Lower leg skin (tissue), 4 donors: Measurements from ENCODE around the gene SLC9A5. TPM values are rescaled to one million over a fixed set of nuclear protein-coding genes. Genes with fewer than 3 reads are reported as not detected.

Experiments used
- DNase-seq, 2 donors: peaks; one replicate each; pipeline ENCODE4 v3.0.0-alpha.2; 2019; ENCODE audit warnings: low spot score in 2 of 2
- H3K4me3 ChIP-seq: fragments of 200-600 bp; sonication (generic); 2 replicates; pipeline ENCODE4 v1.5.1; 2017; ENCODE audit warnings: mild to moderate bottlenecking, low read depth; ENCODE audit not compliant: poor library complexity, severe bottlenecking
- POLR2A ChIP-seq, 2 donors: fragments of 450-650 bp; IDR thresholded peaks; one replicate each; pipeline ENCODE4 v1.6.1; 2016 to 2017; ENCODE audit warnings: antibody characterized with exemption in 2 of 2, mild to moderate bottlenecking in 1 of 2, moderate library complexity in 1 of 2
- WGBS, 2 donors: methylation state at CpG; one replicate each; pipeline ENCODE4 v1.1.5; 2018; 5-methylcytosine and 5-hydroxymethylcytosine counted together
- intact Hi-C: fragments of 100-400 bp; cut with DNase I; formaldehyde crosslinking; loops from one replicate; pipeline ENCODE4 v1.15.0; 2023; ENCODE audit warnings: low total_unique reads
- total RNA-seq, 4 donors: library from RNA; depleted of rRNA; stranded (reverse); fragments of >200 nt; gene quantifications; one replicate each; pipeline ENCODE4 v1.1.0, GENCODE V29; 2016
- TF ChIP-seq, protein P1 (sequence below), 3 donors: fragments of 450-650 bp; IDR thresholded peaks; one replicate each; pipeline ENCODE4 v1.5.1; 2016; ENCODE audit warnings: antibody characterized with exemption in 3 of 3, mild to moderate bottlenecking in 3 of 3, moderate library complexity in 2 of 3

SLC9A5 gene
- total RNA-seq, 4 donors from 2014 or later = 0.04 to 0.83 (median 0.64) TPM

DNA sequence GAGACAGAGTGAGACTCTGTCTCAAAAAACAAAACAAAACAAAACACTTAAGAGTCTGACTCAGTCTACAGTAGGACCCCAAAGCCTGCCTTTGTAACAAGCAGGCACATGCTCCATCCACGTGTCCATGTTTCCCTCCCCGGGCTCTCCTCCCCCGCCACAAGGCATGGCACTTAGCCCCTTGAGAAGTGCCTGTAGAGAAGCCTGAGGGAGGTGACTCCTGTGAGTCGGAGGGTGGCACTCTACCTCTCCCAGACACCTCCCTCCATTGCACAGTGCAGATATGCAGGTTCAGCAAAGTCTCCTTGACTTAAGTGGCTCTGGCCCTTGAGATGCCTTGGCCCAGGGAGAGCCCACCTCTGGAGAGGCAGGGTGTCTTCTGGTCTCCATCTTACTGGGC is 8.3 kb upstream of the SLC9A5 start:
- WGBS, 2 donors = 54 to 56% methylated on average over 4 of the region's 4 CpGs
- H3K4me3 ChIP-seq = no peak overlapping the region
- DNase-seq = no peak
- no peak for TF ChIP-seq POLR2A (IDR thresholded peaks at IDR 0.05)
- intact Hi-C loops = no loop called here

DNA sequence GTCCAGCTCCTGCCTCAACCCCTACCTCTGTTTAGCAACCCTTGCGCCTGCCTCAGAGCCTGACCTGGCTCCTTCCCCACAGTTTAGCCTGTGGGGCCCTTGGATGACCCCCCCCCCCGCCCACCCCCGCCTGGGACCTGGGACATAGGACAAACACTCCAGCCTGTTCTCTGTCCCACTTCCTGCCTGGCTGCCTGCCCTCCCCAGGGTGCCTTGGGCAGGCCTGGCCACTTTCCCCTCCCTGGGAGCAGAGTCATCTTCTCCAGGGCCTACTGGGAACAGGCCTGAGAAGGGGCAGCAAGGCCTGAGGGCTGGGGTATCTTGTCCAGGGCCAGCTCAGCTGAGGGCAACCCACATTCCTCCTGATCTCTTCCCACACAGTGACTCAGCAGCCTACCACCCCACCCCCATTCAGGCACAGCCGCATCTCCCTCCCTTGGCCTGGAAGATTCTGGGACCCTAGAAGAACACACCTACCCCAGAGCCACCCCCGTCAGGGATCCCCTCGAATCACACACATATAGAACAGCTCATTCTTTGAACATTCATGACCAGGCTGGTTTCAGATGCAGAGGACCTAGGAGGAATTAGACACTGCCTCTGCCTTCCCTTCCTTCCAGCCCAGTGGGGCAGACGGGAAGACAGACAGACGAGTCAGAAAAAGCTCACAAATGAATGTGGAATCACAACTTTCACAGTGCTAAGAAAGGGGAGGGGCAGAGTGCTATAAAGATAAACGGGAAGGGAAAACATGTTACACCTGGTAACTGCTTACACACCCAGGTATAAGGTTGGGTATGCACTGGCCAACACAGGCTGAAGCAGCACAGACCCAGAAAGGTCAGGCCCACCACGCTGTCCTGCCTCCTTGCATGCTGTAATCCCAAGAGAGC is 7.5 kb upstream of the SLC9A5 start:
- no peak overlapping the region for H3K4me3 ChIP-seq
- WGBS, 2 donors = 50 to 62% methylated on average over 9 to 10 of the region's 10 CpGs
- DNase-seq = no peak
- intact Hi-C loops = no loop called here
- TF ChIP-seq, protein P1, sequence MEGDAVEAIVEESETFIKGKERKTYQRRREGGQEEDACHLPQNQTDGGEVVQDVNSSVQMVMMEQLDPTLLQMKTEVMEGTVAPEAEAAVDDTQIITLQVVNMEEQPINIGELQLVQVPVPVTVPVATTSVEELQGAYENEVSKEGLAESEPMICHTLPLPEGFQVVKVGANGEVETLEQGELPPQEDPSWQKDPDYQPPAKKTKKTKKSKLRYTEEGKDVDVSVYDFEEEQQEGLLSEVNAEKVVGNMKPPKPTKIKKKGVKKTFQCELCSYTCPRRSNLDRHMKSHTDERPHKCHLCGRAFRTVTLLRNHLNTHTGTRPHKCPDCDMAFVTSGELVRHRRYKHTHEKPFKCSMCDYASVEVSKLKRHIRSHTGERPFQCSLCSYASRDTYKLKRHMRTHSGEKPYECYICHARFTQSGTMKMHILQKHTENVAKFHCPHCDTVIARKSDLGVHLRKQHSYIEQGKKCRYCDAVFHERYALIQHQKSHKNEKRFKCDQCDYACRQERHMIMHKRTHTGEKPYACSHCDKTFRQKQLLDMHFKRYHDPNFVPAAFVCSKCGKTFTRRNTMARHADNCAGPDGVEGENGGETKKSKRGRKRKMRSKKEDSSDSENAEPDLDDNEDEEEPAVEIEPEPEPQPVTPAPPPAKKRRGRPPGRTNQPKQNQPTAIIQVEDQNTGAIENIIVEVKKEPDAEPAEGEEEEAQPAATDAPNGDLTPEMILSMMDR (IDR thresholded peaks at IDR 0.05) = no peak
- TF ChIP-seq POLR2A (IDR thresholded peaks at IDR 0.05) = no peak

DNA sequence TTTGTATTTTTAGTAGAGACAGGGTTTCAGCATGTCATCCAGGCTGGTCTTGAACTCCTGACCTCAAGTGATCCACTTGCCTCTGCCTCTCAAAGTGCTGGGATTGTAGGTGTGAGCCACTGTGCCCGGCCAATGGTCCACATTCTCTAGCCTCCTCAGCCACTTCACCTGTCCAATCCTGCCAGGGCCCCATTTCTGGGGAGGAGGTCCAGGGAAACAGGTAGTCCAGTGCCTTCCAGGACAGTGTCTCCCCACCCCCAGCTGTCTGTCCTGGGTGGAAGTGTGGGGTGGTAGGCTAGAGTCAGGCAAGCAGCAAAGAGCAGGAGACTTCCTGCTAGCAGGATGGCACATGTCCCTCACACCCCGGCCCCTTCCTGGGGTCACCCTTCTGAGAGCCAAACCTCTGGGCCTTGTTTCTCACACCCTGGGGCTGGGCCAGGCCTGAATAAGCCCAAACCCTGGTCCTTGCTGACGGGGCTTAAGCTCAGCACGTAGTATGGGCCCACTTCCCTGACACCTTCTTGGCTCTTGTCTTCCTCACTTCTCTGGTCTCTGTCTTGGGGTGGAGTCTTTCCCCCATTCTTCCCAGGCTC is 6.5 kb upstream of the SLC9A5 start:
- WGBS, 2 donors = 83 to 84% methylated on average over 4 of the region's 4 CpGs

DNA sequence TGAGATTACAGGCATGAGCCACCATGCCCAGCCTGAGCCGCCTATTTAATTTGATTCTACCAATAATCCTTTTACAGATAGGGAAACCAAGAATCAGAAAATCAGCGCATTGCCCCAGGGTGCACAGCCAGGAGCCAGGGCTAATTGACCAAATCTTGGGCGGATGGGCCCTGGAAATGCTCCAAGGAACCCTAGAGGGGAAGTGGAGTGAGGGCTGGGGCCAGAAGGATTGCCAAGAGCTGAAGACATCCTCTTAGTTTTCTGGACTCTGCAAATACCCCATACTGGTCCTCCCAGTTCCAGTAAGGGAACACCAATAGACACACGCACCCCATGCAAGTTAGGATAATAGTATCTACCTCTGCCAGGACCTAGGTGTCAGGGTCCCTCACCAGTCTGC is 5.3 kb upstream of the SLC9A5 start:
- H3K4me3 ChIP-seq = no peak overlapping the region
- TF ChIP-seq, protein P1 (IDR thresholded peaks at IDR 0.05) = no peak
- no peak for TF ChIP-seq POLR2A (IDR thresholded peaks at IDR 0.05)
- intact Hi-C loops = no loop called here
- DNase-seq = no peak
- WGBS, 2 donors = 72 to 75% methylated on average over 4 of the region's 4 CpGs

More for the DNA sequence above, 6.5 kb upstream of the SLC9A5 start:
- DNase-seq = no peak
- intact Hi-C loops = no loop called here
- TF ChIP-seq, protein P1 (IDR thresholded peaks at IDR 0.05) = no peak
- no peak overlapping the region for H3K4me3 ChIP-seq

DNA sequence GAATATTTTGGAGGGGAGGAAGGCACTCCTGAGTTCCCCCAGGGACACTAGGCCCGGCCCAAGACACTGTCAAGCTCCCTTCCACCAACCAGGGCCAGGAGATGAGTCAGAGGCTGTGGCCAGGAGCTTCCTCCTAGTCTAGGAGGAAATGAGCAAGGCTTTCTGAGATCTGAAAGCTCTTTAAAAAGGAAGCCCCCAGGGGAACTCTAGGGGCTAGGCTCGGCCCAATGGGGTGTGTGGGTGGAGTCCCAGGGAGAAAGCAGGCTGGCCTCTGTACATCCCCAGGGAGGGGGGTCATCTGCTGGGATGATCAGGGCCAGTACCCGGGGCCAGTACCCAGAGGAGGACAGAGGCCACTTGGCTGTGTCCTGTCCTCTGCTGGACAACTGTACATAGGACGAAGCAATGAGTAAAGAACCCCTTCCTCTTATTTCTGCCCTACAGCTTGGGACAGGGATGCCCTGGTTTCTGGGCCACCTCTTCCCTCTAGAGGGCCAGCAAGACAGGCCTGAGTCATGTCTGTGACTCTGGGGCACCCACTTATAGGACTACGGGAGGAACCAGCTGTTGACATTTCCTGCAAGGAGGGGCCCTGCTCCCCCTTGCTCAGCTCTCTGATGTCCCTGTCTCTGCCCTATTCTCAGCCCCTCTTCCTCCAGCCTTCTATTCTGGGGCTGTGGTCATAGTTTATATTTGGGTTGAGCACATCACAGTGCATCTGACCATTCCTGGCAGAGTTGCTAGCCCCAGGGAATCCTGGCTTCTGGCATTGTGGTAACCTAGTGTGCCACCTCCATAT is 4.2 kb upstream of the SLC9A5 start:
- DNase-seq = peak; percentile 68 to 93
- WGBS, 2 donors = 16 to 30% methylated on average over 4 to 5 of the region's 5 CpGs
- intact Hi-C loops = no loop called here
- TF ChIP-seq POLR2A (IDR thresholded peaks at IDR 0.05) = no peak
- TF ChIP-seq, protein P1 (IDR thresholded peaks at IDR 0.05) = no peak
- no peak overlapping the region for H3K4me3 ChIP-seq

DNA sequence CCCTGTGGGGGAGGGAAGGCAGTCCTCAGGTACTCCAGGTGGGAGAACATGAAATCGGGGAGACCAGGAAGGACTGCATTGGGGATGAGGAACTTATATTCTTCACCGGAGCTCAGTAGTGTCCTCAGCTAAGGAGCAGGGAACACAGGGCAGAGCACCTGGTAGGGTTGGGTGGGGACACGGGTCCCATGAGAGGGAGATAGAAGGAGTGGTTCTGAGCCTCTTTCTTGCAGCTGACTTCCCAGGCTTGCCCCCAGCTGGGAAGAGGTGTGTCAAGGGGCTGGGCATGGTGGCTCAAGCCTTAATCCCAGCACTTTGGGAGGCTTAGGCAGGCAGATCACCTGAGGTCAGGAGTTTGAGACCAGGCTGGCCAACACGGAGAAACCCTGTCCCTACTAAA is 3.6 kb upstream of the SLC9A5 start:
- no peak for DNase-seq
- intact Hi-C loops = no loop called here
- no peak overlapping the region for H3K4me3 ChIP-seq
- TF ChIP-seq, protein P1 (IDR thresholded peaks at IDR 0.05) = no peak
- TF ChIP-seq POLR2A (IDR thresholded peaks at IDR 0.05) = no peak
- 73 to 77% methylated on average over 4 of the region's 4 CpGs for WGBS, 2 donors
